ENCODE measurements around the gene CACNA1B. TPM values are rescaled to one million over a fixed set of nuclear protein-coding genes. Genes with fewer than 3 reads are reported as not detected.

CACNA1B gene
- polyA plus RNA-seq, 1 donor from 2014 or later, result not detected

GRCh38 chr9:137838576-137838975 is 39.0 kb upstream of the CACNA1B start:
- H3K36me3 Mint-ChIP-seq, result peaks cover 16% of the 10 kb centered on the region
- peaks cover 0 to 2% (median 0%) of the 10 kb centered on the region in 3 donors for H3K4me1 Mint-ChIP-seq
- H3K27me3 Mint-ChIP-seq, result no peaks in the 10 kb centered on the region
- no peak overlapping the region for H3K27ac Mint-ChIP-seq
- peaks cover 0 to 8% (median 3%) of the 10 kb centered on the region in 3 donors for H3K9me3 Mint-ChIP-seq
- H3K4me3 Mint-ChIP-seq, result no peak overlapping the region

- Mint-ChIP-seq H3K27ac (no peak overlapping the region), H3K9me3 (peaks cover 0 to 8% (median 3%) of the 10 kb centered on the region in 3 donors), H3K36me3 (peaks cover 7% of the 10 kb centered on the region), H3K4me3 (no peak overlapping the region), H3K4me1 (peaks cover 0 to 2% (median 0%) of the 10 kb centered on the region in 3 donors), H3K27me3 (no peaks in the 10 kb centered on the region)
Observed at GRCh38 chr9:137843355-137843754, 34.2 kb upstream of the CACNA1B start.

- no peak overlapping the region for H3K27ac Mint-ChIP-seq
- H3K4me1 Mint-ChIP-seq, result no peaks in the 10 kb centered on the region
- H3K9me3 Mint-ChIP-seq, result peaks cover 4 to 22% (median 11%) of the 10 kb centered on the region in 3 donors
- peaks cover 5% of the 10 kb centered on the region for H3K36me3 Mint-ChIP-seq
- no peak overlapping the region for H3K4me3 Mint-ChIP-seq
- H3K27me3 Mint-ChIP-seq, result peaks cover 5% of the 10 kb centered on the region
Observed at GRCh38 chr9:137851516-137852267, 25.9 kb upstream of the CACNA1B start.

- H3K9me3 Mint-ChIP-seq, result peaks cover 4 to 22% (median 11%) of the 10 kb centered on the region in 3 donors
- peaks cover 5% of the 10 kb centered on the region for H3K36me3 Mint-ChIP-seq
- no peak overlapping the region for H3K4me3 Mint-ChIP-seq
- H3K27me3 Mint-ChIP-seq, result peaks cover 5% of the 10 kb centered on the region
- no peaks in the 10 kb centered on the region for H3K4me1 Mint-ChIP-seq
- H3K27ac Mint-ChIP-seq, result peak overlapping the region in 1 of 3 donors; percentile 33
Observed at GRCh38 chr9:137853392-137853995, 24.1 kb upstream of the CACNA1B start.

GRCh38 chr9:137860361-137860760 is 17.2 kb upstream of the CACNA1B start:
- H3K27me3 Mint-ChIP-seq, result peaks cover 12% of the 10 kb centered on the region
- H3K4me1 Mint-ChIP-seq, result no peaks in the 10 kb centered on the region
- peaks cover 9% of the 10 kb centered on the region for H3K36me3 Mint-ChIP-seq
- no peak overlapping the region for H3K27ac Mint-ChIP-seq
- H3K4me3 Mint-ChIP-seq, result no peak overlapping the region
- peaks cover 0 to 16% (median 10%) of the 10 kb centered on the region in 3 donors for H3K9me3 Mint-ChIP-seq

GRCh38 chr9:137865581-137866145 is 11.9 kb upstream of the CACNA1B start:
- H3K36me3 Mint-ChIP-seq, result peaks cover 3% of the 10 kb centered on the region
- no peak overlapping the region for H3K4me3 Mint-ChIP-seq
- peaks cover 30% of the 10 kb centered on the region for H3K27me3 Mint-ChIP-seq
- H3K4me1 Mint-ChIP-seq, result no peaks in the 10 kb centered on the region
- peaks cover 0 to 7% (median 5%) of the 10 kb centered on the region in 3 donors for H3K9me3 Mint-ChIP-seq
- peak overlapping the region in 1 of 3 donors; percentile 85 for H3K27ac Mint-ChIP-seq

GRCh38 chr9:137866226-137867141 is 11.1 kb upstream of the CACNA1B start:
- Mint-ChIP-seq H3K9me3 (peaks cover 0 to 2% (median 0%) of the 10 kb centered on the region in 3 donors), H3K36me3 (peaks cover 3% of the 10 kb centered on the region), H3K4me1 (no peaks in the 10 kb centered on the region), H3K4me3 (peak overlapping the region in 1 of 4 donors; percentile 32), H3K27ac (no peak overlapping the region), H3K27me3 (peaks cover 30% of the 10 kb centered on the region)

- no peaks in the 10 kb centered on the region for H3K9me3 Mint-ChIP-seq
- peaks cover 21% of the 10 kb centered on the region for H3K27me3 Mint-ChIP-seq
- H3K27ac Mint-ChIP-seq, result no peak overlapping the region
- no peaks in the 10 kb centered on the region for H3K36me3 Mint-ChIP-seq
- no peaks in the 10 kb centered on the region for H3K4me1 Mint-ChIP-seq
- H3K4me3 Mint-ChIP-seq, result no peak overlapping the region
Observed at GRCh38 chr9:137870432-137870831, 7.2 kb upstream of the CACNA1B start.

- Mint-ChIP-seq H3K9me3 (no peaks in the 10 kb centered on the region), H3K4me1 (no peaks in the 10 kb centered on the region), H3K27me3 (peaks cover 14% of the 10 kb centered on the region), H3K36me3 (no peaks in the 10 kb centered on the region), H3K4me3 (peak overlapping the region in 1 of 4 donors; percentile 1), H3K27ac (no peak overlapping the region)
Observed at GRCh38 chr9:137872296-137872695, 5.3 kb upstream of the CACNA1B start.

- Mint-ChIP-seq H3K9me3 (no peaks in the 10 kb centered on the region), H3K27ac (no peak overlapping the region), H3K36me3 (no peaks in the 10 kb centered on the region), H3K27me3 (peaks cover 8% of the 10 kb centered on the region), H3K4me3 (no peak overlapping the region), H3K4me1 (no peaks in the 10 kb centered on the region)
Observed at GRCh38 chr9:137873408-137873807, 4.2 kb upstream of the CACNA1B start.

- no peaks in the 10 kb centered on the region for H3K9me3 Mint-ChIP-seq
- H3K27me3 Mint-ChIP-seq, result peaks cover 5% of the 10 kb centered on the region
- H3K27ac Mint-ChIP-seq, result no peak overlapping the region
- no peaks in the 10 kb centered on the region for H3K4me1 Mint-ChIP-seq
- H3K36me3 Mint-ChIP-seq, result no peaks in the 10 kb centered on the region
- peak overlapping the region in 1 of 4 donors; percentile 57 for H3K4me3 Mint-ChIP-seq
Observed at GRCh38 chr9:137873858-137874362, 3.7 kb upstream of the CACNA1B start.

GRCh38 chr9:137875354-137875753 is 2.2 kb upstream of the CACNA1B start:
- Mint-ChIP-seq H3K36me3 (peaks cover 1% of the 10 kb centered on the region), H3K27me3 (peaks cover 18% of the 10 kb centered on the region), H3K4me3 (no peak overlapping the region), H3K4me1 (no peaks in the 10 kb centered on the region), H3K9me3 (peaks cover 0 to 4% (median 0%) of the 10 kb centered on the region in 3 donors), H3K27ac (no peak overlapping the region)

- peaks cover 0 to 4% (median 0%) of the 10 kb centered on the region in 3 donors for H3K9me3 Mint-ChIP-seq
- no peaks in the 10 kb centered on the region for H3K4me1 Mint-ChIP-seq
- H3K27me3 Mint-ChIP-seq, result peaks cover 18% of the 10 kb centered on the region
- H3K36me3 Mint-ChIP-seq, result peaks cover 1% of the 10 kb centered on the region
- H3K27ac Mint-ChIP-seq, result no peak overlapping the region
- peak overlapping the region in 2 of 4 donors; percentile 37 to 78 for H3K4me3 Mint-ChIP-seq
Observed at GRCh38 chr9:137875846-137876245, 1.7 kb upstream of the CACNA1B start.

- no peak overlapping the region for H3K27ac Mint-ChIP-seq
- peaks cover 20% of the 10 kb centered on the region for H3K27me3 Mint-ChIP-seq
- H3K9me3 Mint-ChIP-seq, result peaks cover 0 to 4% (median 0%) of the 10 kb centered on the region in 3 donors
- peak overlapping the region in 2 of 4 donors; percentile 27 to 78 for H3K4me3 Mint-ChIP-seq
- peaks cover 1% of the 10 kb centered on the region for H3K36me3 Mint-ChIP-seq
- H3K4me1 Mint-ChIP-seq, result no peaks in the 10 kb centered on the region
Observed at GRCh38 chr9:137876269-137876668, 1.3 kb upstream of the CACNA1B start.
